CD4-positive, alpha-beta T cell treated with Interleukin-4 for 1 hour (primary cell): ENCODE data around the gene UVSSA.

Source experiments
- DNase-seq, 2 donors: peaks; one replicate each; pipeline ENCODE4 v3.0.0-alpha.2; 2020 to 2022

Gene UVSSA

DNA sequence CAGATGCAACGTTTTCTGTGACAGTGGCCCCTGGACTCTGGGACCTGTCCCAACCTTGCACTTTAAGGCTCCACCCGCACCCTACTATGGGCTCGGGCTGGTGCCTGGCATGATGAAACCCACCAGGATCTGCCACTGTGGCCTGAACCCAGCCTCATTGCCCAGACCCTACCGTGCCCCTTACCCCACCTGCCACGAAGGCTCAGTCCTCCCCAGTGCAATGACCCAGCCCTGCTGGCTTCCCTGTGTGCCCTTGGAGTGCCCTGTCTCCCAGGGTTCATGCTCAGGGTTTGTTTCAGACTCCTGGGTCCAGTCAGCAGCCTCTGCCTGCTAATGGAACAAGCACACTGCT, 3.1 kb downstream of the UVSSA start:
- DNase-seq = no peak

DNA sequence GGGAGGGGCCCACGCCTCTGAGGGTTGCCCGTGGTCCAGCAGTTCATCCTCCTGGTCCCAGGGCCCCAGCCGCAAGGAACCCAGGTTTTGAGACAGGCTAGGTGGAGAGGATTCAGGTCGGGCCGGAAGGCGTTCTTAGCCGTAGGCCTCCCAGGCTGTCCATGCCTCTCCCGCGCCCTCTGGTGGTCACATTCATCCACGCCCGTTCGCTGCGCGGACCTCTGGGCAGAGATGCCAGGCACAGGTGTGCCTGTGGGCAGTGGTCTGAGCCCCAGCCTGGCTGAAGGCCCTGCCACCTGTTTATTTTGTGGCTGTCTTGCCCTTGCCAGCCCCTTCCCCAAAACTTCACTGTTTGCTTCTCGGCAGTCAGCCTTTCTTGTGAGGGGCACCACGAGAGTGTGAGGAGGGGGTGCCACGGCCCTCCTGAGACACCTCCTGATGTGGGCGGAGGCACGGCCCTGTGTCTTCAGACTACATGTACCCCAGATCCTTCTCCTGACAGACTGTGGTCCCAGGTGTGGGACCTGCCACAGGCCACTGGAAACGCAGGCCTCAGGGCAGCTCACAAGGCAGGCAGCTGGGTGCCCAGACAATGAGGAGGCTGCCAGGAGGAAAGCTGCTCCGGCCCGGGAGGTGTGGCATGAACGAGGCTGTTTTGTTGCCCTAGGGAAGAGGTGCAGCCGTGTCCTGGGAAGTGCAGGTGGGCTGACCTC, 5.0 kb downstream of the UVSSA start:
- DNase-seq = peak; percentile 85 to 87

DNA sequence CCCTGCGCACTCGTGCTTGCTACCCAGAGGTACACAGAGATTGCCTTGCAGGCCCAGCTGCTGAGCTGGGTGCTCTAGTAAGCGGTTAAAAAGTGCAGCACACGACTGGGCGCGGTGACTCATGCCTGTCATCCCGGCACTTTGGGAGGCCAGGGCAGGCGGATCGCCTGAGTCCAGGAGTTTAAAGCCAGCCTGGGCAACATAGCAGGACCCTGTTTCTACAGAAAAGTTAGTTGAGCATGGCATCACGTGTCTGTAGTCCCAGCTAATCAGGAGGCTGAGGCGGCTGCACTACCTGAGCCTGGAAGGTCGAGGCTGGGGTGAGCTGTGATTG, 5.5 kb downstream of the UVSSA start:
- no peak for DNase-seq

DNA sequence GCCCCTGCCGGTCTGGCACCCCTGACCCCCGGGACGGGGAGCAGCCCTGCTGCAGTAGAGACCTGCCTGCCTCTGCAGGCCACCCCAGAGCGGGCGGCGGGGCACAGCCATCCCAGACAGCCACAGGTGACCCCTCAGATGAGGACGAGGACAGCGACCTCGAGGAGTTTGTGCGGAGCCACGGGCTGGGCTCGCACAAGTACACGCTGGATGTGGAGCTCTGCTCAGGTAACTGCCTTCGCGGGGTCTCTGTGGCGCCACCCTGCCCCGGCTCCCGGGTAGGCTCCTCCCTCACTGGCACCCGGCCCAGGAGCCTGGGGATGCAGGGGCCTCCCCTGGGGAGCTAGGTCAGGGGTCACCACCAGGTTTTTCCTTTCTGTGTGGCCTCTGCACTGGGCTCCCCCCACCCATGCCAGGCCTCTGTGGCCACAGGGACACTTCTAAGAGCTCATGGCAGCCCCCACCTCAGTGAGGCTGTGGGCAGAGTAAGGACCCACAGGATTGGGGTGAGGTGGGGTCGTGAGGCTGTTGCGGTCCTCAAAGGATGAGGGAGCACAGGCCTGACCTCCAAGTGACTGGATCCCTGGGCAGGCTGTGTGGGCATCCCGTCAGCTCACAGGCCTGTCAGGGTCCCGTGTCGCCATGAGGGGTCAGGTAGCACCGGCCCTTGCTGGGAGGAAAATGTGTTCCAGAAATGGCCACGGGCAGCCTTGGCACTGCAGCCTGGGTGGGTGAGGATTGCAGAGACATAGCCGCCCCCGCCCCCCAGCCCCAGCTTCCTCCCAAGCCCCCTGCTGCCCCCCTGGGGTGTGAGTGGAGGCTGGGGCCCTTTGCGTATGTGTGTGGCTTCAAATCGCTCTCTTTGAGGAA, 6.4 kb downstream of the UVSSA start:
- DNase-seq = no peak

DNA sequence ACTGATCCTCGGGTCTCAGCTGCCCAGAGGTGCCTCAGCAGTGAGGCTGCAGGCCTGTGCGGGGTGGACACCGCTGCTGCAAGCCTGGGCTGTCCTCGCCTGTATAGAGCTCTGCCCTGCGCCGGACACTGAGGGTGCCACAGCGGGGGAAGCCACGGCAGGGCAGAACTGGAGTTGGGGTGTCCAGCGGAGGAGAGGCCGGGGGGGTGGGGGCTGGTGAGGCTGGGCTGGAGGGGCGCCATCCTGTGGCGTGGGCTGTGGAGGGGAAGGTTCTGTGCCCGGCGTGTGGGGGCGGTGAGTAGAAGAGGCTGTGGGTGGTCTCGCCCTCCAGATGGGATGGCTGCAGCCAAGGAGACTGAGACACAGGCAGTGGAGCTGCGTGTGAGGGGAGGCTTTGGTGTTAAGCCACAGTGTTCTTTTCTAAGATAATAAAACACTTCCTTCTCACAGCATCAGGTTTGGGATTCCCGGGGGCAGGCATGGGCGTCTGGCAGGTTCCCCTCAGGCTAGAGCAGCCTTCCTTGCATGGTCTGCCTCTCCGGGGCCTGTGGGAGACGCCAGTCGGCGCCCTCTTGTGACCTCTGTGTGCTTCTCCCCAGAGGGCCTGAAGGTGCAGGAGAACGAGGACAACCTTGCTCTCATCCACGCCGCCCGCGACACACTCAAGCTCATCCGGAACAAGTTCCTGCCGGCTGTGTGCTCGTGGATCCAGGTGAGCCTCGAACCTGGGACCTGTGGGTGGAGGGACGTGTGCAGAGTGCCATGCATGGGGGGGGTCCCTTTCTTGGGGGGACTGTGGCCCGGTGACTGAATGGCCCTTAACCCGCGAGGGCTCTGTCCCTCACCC, 7.4 kb downstream of the UVSSA start:
- DNase-seq = no peak

DNA sequence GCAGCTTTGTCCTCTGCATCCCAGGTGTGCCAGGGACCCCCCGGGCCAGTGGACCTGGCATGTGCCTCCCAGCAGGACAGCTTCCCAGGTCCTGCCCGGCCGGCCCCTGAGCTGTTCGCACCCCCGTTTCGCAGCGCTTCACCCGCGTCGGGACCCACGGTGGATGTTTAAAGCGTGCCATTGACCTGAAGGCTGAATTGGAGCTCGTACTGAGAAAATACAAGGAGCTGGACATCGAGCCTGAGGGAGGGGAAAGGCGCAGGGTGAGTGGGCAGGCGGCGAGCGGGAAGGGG, 7.9 kb downstream of the UVSSA start:
- no peak for DNase-seq

DNA sequence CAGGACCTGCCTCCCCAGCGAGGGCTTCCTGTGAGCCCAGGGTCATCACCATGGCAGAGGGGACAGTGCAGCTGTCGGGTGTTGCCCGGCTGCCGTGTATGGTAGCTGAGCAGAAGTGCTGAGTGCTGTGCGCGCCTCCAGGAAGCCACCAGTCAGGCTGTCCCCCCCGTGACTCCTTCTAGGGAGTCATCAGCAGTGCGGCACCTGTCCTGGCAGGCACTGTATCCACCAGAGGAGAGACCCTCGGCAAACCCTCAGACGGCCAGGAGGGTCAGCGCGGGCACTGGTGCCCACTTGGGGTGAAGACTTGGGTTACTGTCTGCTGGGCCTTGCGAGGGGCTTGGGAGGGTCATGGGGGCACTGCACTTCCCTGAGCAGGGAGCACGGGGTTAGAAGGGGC, 8.4 kb downstream of the UVSSA start:
- DNase-seq = no peak

DNA sequence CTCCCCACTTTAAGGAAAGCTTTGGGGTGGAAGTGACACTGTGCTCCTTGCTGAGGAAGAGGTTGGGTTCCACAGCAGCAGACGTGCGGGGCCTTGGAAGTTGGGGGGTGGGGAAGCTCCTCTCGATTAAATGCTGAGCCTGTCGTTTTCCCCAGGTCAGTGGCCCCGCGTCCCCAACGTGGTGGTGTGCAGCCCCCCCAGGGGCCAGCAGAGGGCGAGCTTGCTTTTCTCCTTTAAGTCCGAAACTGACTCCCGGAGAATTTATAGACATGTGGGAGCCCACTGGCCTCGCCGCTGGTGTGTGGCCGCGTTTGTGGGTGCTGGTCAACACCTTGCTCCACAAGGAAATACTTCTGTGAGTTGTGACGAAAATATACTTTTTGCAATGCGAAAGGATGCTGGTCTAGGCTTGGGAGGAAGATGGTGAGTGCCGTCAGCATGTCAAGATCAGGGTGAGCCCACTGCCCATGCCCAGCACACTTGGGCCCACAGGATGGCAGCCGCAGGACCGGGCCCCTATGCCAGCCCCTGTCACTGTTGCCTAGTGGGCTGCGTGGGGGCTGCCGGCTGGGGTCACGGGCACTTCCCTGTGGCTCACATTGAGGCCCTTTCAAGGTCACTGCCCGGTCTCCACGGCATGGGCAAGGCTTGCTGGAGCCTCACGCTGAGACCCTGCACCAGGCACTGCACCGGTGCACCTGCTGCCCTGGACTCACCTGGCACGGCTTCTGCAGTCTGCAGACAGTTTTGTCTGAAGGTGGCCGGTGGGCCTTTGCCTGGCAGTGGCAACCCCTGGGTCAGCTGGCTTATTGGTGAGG, 9.4 kb downstream of the UVSSA start:
- DNase-seq = peak; percentile 37 to 56

DNA sequence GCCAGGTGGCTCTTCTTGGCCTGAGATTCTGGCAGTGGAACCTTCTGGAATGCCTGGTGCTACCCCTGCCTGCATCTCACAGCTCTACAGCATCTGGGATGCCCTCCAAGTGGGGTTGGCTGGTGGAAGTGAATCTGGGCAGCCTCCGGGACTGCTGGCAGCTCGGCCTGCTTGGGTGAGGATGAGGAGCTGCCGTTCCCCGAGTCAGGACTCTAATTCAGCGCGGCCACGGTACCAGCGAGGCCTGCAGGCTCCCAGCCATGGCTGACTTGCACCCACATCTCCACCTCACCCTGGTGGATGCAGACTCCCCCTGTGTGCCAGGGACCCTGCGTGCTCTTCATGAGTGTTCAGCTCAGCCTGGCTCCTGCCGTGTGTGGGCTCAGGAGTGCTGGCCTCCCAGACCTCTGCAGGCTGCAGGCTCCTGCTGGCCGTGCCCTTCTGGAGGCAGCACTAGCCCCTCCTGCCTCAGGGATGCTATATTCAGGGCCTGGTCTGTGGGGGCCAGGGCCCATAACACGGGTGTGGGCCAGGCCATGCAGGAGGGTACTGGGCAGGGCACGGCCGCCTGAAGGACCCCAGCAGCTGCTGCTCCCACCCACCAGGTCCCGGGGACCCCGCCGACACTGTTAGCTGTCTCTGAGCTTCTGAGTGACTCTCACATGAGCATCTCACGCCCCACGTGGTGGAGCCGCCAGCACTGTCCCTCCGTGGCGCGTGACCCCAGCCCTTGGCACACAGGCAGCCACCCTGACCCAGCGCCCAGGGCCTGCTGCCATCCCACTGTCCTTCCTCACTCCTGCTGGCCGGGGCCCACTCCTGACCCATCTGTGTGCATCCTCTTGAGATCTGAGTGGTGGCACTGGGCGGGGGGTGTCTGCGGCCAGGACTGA, 10.6 kb downstream of the UVSSA start:
- DNase-seq = no peak

DNA sequence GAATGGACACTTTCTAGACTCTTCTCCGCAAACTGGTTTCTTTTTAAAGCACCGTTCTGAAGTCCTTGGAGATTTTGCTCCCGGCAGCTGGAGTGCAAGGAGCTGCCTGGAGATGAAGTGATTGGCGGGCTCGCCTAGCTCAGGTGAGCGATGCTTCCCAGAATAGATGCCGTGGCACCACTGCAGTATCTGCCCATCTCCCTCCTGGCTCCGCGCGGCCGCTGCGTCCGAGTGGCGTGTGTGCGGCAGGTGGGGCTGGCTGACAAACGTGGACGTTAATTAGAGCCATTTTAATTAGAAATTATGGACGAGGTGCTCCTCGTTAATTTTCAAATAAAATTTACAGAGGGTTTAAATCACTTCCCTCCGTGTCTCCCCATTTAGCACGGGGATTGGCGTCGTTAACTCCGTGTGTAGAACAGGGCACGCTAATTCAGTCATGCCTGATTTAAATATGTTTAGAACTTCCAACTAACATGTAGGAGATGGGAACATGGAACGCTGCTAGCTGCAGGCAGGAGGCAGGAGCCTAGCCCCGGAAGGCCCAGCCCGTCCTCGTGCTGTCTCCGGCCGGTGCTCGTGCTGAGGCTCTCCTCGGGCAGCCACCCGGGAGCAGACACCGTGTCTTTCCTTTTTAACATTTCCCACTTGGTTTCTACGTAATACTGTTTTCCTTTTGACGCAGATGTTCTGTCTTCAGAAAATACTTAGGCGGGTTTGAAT, 11.6 kb downstream of the UVSSA start:
- no peak for DNase-seq

DNA sequence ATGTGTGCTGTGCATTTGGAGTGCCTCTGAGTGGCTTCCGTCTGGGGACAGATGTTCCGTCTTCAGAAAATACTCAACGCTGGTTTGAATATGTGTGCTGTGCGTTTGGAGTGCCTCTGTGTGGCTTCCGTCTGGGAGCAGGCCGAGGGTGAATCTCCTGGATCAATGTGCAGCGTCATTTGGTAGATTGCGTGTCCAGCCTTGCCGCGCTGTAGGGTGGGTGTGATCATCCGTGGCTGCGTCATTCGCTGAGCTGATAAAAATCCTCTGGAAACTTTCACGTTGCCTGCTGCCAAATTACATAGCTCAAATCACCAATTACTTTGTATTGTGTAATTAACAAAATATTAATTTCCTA, 12.1 kb downstream of the UVSSA start:
- no peak for DNase-seq

DNA sequence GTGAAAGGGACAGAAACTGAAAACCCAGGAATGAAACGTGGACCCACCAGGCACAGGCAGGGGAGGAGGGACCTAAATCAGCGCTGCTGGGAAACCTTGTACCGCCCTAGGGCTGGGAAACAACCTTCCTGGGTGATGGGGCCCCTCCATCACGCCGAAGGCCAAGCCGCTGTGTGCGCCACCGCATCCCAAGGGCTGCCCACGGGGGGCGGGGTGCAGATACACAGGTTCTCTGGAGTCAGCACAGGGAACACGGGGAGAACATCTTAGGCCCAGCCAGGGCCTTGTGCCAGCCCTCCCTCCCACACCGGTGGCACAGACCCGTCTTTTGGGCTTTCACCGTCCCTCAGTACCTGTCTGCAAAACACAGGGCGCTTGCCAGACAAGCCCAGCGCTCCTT, 13.0 kb downstream of the UVSSA start:
- no peak for DNase-seq

DNA sequence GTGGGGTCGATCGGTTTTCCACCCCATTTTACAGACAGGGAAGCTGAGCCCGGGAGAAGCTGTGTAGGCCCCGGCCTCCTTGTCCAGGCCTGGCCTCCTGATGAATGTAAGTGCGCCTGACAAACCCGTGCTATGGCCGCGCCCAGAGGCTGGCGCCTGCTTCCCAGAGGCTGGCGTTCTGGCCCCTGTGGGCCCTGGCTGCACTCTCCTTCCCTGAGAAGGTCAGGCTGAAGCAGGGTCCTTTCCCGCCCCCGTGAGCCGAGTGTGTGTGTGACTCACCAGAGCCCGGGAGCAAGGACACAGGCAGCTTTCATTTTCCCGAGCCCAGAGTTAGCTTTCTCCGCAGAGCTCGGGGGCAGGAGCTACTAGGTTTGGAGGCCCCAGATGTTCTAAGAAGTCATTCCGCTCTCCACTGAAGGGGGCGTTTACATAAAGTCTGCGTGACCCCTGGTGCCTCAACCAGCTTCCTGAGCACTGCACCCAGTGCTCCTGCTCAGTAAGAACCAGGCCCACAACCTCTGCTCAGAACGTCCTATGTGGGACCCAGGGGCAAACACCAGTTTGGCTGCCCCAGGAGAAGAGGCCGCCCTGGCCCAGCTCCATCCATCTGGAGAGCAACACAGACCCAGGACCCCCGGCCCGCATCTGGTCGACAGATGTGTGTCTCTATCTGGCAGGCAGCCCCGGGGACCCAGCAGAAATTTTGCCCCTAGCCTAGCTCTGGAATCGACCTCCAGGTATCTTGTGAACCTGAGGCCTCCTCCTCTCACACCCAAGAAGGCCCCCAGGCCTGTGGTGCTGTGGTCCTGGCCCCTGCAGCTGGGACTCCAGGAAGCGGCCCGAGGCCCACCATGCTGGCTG, 13.6 kb downstream of the UVSSA start:
- no peak for DNase-seq

DNA sequence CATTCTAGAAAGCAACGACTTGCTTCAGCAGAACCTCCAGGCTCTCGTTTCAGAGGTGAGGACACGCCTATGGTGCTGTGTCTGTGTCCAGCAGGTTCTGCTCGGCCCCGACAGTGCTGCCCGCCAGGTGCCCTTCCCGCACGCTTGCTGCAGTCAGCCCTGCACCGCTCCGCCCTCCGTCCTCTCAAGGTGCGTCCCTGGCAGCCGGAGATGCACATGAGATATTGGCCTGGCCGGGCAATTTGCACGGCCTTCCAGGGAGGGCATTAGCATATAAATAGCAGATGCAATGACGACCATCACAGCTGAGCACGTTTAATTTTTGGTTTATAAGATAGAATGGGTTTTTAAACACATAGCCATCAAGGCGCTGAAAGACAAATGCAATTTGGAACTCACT, 14.4 kb downstream of the UVSSA start:
- no peak for DNase-seq

DNA sequence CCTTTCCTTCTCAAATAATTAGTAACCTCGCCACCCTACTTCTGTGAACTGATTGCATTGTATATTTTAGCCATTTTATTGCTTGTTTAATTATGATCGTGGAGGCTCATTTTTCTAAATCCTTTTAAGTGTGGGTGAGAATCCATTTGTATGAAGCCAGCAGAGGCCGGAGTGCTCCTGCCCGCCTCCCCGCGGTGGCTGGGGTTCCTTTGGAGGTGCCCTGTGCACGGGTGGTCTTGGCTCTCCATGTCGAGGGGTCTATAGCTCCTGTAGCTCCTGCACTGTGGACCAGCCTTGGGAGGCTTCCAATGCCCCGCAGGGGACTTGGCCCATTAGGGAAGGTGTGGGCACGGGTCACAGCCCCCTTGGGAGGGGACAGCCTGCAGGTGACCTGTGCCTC, 15.0 kb downstream of the UVSSA start:
- no peak for DNase-seq

DNA sequence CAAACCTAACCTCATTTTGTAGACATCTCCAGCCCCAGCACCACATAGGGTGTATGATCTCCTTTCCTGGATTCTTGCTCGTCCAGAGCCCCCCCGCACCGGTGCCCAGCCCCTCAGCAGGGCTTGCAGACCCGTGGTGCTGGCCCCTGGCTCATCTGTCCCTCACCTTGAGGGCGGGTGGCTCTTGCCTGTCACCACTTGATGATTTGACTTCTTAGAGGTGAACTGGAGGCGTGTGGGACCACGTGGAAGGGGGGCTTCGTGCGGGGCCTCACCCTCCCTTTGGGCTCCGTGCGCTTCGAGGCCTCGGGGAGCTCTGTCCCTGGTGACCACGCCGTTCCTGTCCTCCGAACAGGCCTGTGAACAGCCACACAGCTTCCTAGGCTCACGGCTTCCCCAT, 15.5 kb downstream of the UVSSA start:
- DNase-seq = no peak

DNA sequence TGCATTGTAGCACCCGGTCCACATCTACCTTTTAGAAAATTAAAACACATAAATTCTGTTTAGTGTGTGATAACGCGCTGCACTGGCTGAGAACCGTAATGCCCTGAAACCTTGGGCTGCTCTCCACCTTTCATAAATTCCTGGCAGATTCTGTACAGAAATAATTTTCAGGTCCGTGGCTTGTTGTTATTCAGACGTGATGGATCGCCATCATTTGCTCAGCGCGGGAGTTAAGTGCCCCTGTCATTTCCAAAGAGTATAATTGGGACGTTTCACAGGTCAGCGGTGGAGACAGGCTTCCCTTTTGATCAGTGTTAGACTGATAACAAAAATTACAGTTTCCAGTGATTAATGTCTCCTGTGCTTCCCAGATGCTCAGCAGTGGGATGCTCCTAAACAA, 16.5 kb downstream of the UVSSA start:
- no peak for DNase-seq

DNA sequence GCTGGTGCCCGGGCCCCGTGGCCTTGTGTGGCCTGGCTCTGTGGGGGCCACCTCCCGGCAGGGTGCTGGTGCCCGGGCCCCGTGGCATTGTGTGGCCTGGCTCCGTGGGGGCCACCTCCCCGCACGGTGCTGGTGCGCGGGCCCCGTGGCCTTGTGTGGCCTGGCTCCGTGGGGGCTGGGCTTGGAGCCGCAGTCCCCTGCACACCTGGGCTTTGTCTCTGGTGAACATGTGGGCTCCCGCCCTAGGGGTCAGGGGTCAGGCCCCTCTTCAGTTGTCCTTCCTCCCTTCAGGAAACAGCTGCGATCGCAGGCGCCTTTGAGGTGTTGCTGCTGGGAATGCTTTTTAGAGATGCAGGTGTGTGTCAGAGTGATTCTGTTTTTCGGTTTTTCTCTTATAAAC, 17.2 kb downstream of the UVSSA start:
- no peak for DNase-seq

DNA sequence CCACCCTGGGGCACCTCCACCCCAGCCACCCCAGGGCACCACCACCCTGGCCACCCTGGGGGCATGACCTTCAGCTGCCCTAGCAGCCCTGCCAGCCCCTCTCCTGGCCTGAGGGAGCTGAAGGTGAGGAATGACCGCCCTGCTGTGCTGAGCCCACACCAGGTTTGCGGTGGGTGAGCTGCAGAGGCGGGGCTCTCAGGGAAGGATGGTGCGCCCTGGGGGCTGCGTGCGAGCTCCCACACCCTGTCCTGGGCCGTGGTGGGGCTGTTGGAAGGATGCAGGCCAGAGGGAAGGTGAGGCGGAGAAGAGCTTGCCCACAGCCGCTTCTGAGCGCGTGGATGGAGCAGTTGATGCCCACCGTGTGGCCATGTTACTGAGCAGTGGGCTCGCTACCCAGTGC, 17.7 kb downstream of the UVSSA start:
- no peak for DNase-seq
